22Rv1 (cell line): ENCODE data around the gene SRPK1.
"Not testable (repeated sequence)": the region's sequence is repeated elsewhere in the genome, so short reads cannot be mapped to it uniquely, and the experiment has no call there.

Experiments
- CTCF ChIP-seq: fragments of 450-650 bp; IDR thresholded peaks from 2 replicates; pipeline ENCODE4 v1.5.1; 2017; ENCODE audit warnings: mild to moderate bottlenecking
- ZFX ChIP-seq: fragments of 450-650 bp; IDR thresholded peaks from 2 replicates; pipeline ENCODE4 v1.6.1; 2017; ENCODE audit warnings: antibody characterized with exemption, borderline replicate concordance

- TF ChIP-seq CTCF, ZFX: not testable (repeated sequence)
Observed at GRCh38 chr6:35939259-35939658, 18.4 kb upstream of the SRPK1 start.
